DOHH2 (cell line): Measurements from ENCODE around the gene RPH3AL.

Experiments
- H3F3A ChIP-seq: fragments of 200-600 bp; sonication (generic), shearing (Covaris generic); 2 replicates; pipeline ENCODE4 v1.6.0; 2016; ENCODE audit warnings: antibody characterized with exemption, mild to moderate bottlenecking; ENCODE audit not compliant: control insufficient read depth, insufficient read depth
- H3K27ac ChIP-seq: fragments of 200-600 bp; sonication (generic); 2 replicates; pipeline ENCODE4 v1.5.1; 2014; ENCODE audit warnings: low read depth, mild to moderate bottlenecking, low read length, moderate library complexity
- H3K27me3 ChIP-seq: fragments of 200-600 bp; sonication (generic); 2 replicates; pipeline ENCODE4 v1.6.1; 2014; ENCODE audit warnings: mild to moderate bottlenecking, low read length, mixed read lengths; ENCODE audit not compliant: control insufficient read depth
- H3K36me3 ChIP-seq: fragments of 200-600 bp; sonication (generic); 2 replicates; pipeline ENCODE4 v1.6.1; 2014; ENCODE audit warnings: mild to moderate bottlenecking, low read length, moderate library complexity, mixed read lengths; ENCODE audit not compliant: control insufficient read depth
- H3K4me1 ChIP-seq: fragments of 200-600 bp; sonication (generic); 2 replicates; pipeline ENCODE4 v1.6.1; 2014; ENCODE audit warnings: mild to moderate bottlenecking, low read length, mixed read lengths; ENCODE audit not compliant: control insufficient read depth
- H3K4me2 ChIP-seq: fragments of 200-600 bp; sonication (generic); 2 replicates; pipeline ENCODE4 v1.6.0; 2014; ENCODE audit warnings: mild to moderate bottlenecking, low read length, moderate library complexity
- H3K4me3 ChIP-seq: fragments of 200-600 bp; sonication (generic); 2 replicates; pipeline ENCODE4 v1.5.1; 2014; ENCODE audit warnings: mild to moderate bottlenecking, low read length, mixed read lengths
- H3K79me2 ChIP-seq: fragments of 200-600 bp; sonication (generic); 2 replicates; pipeline ENCODE4 v1.6.1; 2014; ENCODE audit warnings: mild to moderate bottlenecking, low read length, mixed read lengths; ENCODE audit not compliant: control insufficient read depth
- H3K9me2 ChIP-seq: fragments of 200-600 bp; sonication (generic); replicated peaks from 2 replicates; pipeline ENCODE4 v1.6.1; 2014; ENCODE audit warnings: mild to moderate bottlenecking, low read length, mixed read lengths; ENCODE audit not compliant: control insufficient read depth
- H3K9me3 ChIP-seq: fragments of 200-600 bp; sonication (generic); 2 replicates; pipeline ENCODE4 v1.6.1; 2014; ENCODE audit warnings: antibody characterized with exemption, low read length, mixed read lengths; ENCODE audit not compliant: control insufficient read depth, insufficient read depth
- H4K20me1 ChIP-seq: fragments of 200-600 bp; sonication (generic); 2 replicates; pipeline ENCODE4 v1.6.0; 2014; ENCODE audit warnings: low read depth, mild to moderate bottlenecking, antibody characterized with exemption, low read length, moderate library complexity; ENCODE audit not compliant: control insufficient read depth, insufficient read depth
- EZH2phosphoT487 ChIP-seq: fragments of 200-600 bp; sonication (generic); IDR thresholded peaks from 2 replicates; pipeline ENCODE4 v1.6.1; 2017; ENCODE audit warnings: borderline replicate concordance, mild to moderate bottlenecking, antibody characterized with exemption, low read length, moderate library complexity, mixed read lengths
- TF ChIP-seq, protein P1 (sequence below): fragments of 200-600 bp; sonication (generic); IDR thresholded peaks from one replicate; pipeline ENCODE4 v1.5.1; 2014; ENCODE audit warnings: antibody characterized with exemption, mild to moderate bottlenecking, low read depth, low read length; ENCODE audit not compliant: poor library complexity, severe bottlenecking

Gene RPH3AL

GRCh38 chr17:289409-289808 is 63.2 kb downstream of the RPH3AL start:
- H3K27ac ChIP-seq, result no peak overlapping the region
- H3K36me3 ChIP-seq, result no peaks in the 10 kb centered on the region
- TF ChIP-seq EZH2phosphoT487, result no peak
- TF ChIP-seq, protein P1, sequence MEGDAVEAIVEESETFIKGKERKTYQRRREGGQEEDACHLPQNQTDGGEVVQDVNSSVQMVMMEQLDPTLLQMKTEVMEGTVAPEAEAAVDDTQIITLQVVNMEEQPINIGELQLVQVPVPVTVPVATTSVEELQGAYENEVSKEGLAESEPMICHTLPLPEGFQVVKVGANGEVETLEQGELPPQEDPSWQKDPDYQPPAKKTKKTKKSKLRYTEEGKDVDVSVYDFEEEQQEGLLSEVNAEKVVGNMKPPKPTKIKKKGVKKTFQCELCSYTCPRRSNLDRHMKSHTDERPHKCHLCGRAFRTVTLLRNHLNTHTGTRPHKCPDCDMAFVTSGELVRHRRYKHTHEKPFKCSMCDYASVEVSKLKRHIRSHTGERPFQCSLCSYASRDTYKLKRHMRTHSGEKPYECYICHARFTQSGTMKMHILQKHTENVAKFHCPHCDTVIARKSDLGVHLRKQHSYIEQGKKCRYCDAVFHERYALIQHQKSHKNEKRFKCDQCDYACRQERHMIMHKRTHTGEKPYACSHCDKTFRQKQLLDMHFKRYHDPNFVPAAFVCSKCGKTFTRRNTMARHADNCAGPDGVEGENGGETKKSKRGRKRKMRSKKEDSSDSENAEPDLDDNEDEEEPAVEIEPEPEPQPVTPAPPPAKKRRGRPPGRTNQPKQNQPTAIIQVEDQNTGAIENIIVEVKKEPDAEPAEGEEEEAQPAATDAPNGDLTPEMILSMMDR, result no peak
- no peaks in the 10 kb centered on the region for H3F3A ChIP-seq
- H3K79me2 ChIP-seq, result no peaks in the 10 kb centered on the region
- H3K27me3 ChIP-seq, result no peaks in the 10 kb centered on the region
- H3K4me3 ChIP-seq, result no peak overlapping the region
- H3K4me2 ChIP-seq, result no peak overlapping the region
- no peaks in the 10 kb centered on the region for H3K9me3 ChIP-seq
- no peaks in the 10 kb centered on the region for H4K20me1 ChIP-seq
- no peaks in the 10 kb centered on the region for H3K9me2 ChIP-seq
- H3K4me1 ChIP-seq, result no peaks in the 10 kb centered on the region

- Histone ChIP-seq H4K20me1 (no peaks in the 10 kb centered on the region), H3K79me2 (no peaks in the 10 kb centered on the region), H3K36me3 (no peaks in the 10 kb centered on the region), H3K4me2 (no peak overlapping the region), H3K9me3 (no peaks in the 10 kb centered on the region), H3K27ac (no peak overlapping the region), H3F3A (no peaks in the 10 kb centered on the region), H3K27me3 (no peaks in the 10 kb centered on the region), H3K4me3 (no peak overlapping the region), H3K9me2 (no peaks in the 10 kb centered on the region), H3K4me1 (no peaks in the 10 kb centered on the region)
- TF ChIP-seq EZH2phosphoT487, result no peak
- TF ChIP-seq, protein P1, result no peak
These were observed 63.7 kb downstream of the RPH3AL start for GRCh38 chr17:288802-289356.

DNA sequence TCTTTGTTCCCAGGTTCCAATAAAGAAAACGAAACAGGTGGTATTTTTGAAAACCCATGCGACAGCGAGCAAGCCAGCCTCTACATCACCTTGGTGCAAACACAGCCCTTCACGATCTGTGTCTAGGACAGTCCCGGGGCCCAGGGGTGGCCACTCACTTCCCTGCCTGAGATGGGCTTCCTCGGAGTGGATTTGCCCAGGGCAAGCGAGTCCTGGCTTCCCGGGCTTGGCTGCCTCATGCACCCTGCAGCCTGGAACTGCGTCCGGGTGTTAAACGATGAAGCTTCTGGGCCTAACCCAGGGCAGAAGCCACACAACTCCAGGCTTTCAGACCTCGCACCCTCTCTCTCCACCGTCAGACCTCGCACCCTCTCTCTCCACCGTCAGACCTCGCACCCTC is 66.0 kb downstream of the RPH3AL start:
- Histone ChIP-seq H3K9me2 (no peaks in the 10 kb centered on the region), H3K4me3 (no peak overlapping the region), H3K4me2 (no peak overlapping the region), H3K79me2 (no peaks in the 10 kb centered on the region), H3F3A (no peaks in the 10 kb centered on the region), H3K4me1 (no peaks in the 10 kb centered on the region), H3K36me3 (no peaks in the 10 kb centered on the region), H4K20me1 (no peaks in the 10 kb centered on the region), H3K27ac (no peak overlapping the region), H3K27me3 (no peaks in the 10 kb centered on the region), H3K9me3 (no peaks in the 10 kb centered on the region)
- TF ChIP-seq EZH2phosphoT487, result no peak
- TF ChIP-seq, protein P1, result no peak
